NK-92 treated with Interleukin-12 subunit alpha and Interleukin-12 subunit beta, amount 100 ng/mL, for 24 hours (cell line): Measurements from ENCODE around the gene OSBPL6.
"Not testable (repeated sequence)": the region's sequence is repeated elsewhere in the genome, so short reads cannot be mapped to it uniquely, and the experiment has no call there.

Experiments
- DNase-seq: peaks from one replicate; lab custom pipeline; 2025; lab: John Stamatoyannopoulos, UW

Gene OSBPL6

DNA sequence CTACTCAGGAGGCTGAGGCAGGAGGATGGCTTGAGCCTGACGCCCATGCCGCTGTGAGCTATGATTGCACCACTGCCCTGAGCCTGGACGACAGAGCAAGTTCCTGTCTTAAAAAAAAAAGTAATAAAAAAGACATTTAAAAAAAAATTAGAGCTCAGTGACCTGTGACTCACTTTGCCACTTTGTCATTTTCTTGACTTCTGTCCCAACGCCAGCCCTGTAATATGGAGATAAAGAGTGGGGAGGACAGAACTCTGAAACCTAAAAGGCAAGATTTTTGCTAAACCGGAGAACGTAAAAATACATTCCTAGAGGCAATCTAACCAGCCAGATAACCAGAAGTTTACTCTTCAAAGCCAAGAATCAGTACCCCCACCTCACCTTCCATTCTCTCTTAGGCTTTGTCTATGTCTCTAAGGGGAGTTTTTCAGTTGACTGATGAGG lies 207.7 kb downstream of the OSBPL6 start:
- no peak for DNase-seq

DNA sequence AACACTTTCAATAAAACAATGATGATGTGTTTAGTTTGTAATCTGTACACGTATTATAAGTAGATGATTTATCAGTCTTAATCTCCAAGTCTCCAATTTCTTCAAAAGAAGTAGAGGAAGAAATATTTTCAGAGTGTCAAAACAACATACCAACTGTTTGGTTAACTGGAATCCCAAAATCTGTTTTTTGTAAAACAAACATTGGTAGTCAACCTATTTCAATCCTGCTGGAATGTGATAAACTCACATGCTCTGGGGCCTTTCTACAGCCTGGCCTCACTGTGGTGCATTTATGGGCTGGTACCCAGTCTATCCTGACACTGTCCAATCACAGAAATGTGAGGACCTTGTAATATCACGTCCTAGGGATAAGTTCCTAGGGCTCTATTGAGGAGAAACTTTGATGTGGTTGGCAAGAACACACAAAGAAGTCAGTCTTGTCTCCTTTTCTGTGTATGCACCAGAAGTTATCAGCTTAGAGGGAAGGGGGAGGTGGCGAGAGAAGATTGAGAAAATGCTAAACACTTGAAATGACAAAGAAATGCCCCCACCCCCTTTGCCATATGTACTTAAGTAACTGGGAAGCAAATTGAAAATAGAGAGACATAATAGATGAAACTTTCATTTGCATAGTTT lies 209.5 kb downstream of the OSBPL6 start:
- no peak for DNase-seq

DNA sequence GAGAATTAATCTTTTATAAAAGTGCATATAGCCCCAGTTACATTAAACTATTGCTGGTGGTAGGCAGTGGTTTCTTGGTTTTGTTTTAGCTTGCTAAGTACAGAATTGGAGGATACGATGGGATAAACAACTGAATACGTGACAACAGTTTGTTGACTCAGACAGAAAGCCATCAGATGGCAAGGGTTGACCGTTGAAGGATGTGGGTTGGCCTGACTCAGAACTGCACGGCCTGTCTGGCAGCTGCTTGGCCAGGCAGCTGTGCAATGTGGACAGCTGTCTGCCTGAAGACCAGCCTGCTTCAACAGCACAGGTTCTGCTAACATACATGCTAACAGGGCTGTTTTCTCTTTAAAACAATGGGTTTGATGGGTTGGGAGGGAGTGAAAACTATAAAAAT lies 210.1 kb downstream of the OSBPL6 start:
- DNase-seq: peak; percentile 52

DNA sequence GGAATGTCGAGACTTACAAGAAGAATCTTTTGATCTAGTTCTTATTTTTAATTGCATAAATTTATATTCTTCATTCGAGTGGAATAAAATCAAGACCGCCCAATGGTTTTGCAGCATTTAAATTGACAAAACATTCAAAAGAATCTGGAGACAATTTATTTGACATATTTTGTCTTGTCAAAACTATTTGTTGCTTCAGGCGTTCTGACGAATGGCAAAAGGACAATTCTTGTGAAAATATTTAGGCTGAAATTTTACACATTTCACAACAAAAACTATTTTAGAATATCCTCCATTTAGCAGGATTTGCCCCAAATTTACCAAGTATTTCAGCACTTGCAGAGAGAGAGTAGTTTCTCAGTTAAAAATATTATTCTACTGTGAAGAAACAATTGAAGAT lies 214.9 kb downstream of the OSBPL6 start:
- no peak for DNase-seq

DNA sequence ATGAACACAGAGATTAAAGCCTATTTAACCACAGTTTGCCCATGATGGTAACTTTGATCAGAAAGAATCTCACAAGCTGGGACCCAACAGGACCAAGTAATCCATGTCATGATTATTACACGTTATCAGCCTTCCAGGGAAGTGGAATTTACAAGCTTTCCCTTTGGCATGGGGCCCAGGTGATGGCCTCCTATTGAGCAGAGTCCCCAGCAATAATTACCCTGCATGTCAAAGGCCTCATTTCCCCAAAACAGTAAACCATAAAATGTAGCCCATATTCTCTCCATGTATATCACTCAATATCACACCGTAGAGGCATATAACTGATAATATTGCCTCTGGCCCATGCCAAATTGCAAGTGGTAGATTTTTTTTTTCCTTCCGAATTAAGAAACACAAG lies 217.7 kb downstream of the OSBPL6 start:
- no peak for DNase-seq

DNA sequence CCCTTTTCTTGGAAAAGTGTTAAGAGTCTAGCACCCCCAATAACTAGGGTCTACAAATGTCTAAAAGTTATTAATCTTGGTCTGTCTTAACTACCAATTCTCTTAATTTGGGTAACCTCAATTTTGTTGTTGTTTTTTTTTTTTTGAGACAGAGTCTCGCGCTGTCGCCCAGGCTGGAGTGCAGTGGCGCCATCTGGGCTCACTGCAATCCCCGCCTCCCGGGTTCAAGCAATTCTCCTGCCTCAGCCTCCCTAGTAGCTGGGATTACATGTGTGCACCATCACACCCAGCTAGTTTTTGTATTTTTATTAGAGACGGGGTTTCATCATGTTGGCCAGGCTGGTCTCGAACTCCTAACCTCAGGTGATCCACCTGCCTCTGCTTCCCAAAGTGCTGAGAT lies 218.1 kb downstream of the OSBPL6 start:
- DNase-seq: not testable (repeated sequence)

DNA sequence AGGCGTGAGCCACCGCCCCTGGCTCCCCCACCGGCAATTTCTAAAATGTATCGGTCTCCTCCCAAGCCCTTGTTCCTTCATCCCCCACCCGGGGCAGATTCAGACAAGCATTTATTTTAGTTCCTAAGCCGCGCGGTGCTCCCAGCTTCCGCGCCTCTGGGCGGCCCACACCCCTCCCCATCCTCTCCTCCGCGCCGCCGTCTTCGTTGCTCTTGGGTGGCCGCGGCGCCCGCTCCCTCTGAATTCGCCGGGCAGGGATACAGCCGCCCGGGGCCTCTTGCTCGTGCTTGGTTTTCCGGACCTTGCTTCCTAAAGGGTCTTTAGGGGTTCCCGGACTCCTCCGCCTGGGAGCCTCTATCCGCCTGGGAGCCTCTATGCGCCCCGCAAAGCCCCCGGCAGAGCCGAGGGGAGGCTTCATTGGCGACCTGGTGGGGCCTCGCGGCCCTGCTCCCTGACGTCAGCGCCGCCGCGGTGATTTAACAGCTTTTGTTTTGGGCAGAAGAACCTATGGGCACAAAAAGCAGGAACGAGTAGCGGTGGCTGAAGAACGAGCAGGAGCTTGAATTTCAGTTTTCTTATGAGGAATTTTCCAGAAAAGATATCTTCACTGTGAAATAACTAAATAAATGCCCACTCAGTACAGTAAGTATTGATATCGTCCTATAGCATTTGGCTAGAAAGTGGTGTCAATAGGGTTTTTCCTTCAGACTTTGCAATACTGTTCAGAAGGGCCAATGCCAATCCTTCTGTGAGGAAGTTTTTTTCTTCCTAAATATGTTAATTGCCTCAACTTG lies 219.4 kb downstream of the OSBPL6 start:
- peak; percentile 72 for DNase-seq

DNA sequence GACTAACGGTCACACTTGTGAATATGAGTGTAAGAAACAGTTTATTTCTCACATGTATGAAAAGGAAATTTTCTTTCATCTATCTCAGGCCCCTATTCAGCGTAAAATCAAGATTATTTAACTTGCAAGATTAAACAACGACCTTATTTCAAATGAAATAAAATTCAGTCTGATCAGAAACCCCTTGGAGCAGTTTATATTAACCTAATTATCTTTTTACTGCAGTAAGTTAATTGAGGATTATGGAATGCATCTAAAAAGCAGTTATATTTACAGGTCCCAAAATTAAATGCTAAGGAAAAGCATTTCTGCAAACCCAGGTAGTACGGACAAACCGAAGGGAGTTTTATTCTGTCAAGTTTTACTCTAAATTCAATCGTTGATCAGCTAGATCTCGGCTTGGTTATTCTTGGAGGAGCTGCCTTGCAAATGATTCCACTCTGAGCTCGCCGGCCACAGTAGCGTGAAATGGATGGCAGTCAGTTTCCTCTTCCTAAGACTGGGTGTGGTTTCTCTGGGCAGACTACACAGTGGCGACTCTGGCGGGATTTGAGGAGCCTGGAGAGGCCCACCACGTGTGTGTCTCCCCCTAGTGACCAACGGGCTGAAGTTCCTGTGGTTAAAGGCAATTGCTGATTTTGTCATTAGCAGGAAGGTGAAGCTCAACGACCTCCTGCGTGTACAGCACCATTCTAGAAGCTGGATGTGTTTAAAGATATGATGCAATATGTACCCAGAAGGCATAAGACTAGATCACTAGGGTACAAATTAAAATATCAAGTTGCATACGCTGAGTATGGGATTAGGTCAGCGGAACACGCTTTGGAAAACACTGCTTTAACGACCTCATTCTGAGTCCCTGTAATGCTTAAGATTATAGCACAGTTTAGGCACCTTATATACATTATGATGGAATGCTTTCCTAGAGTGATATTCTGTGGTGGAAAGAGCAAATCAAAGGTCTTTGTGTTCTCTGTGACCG lies 220.2 kb downstream of the OSBPL6 start:
- DNase-seq: peak; percentile 86

DNA sequence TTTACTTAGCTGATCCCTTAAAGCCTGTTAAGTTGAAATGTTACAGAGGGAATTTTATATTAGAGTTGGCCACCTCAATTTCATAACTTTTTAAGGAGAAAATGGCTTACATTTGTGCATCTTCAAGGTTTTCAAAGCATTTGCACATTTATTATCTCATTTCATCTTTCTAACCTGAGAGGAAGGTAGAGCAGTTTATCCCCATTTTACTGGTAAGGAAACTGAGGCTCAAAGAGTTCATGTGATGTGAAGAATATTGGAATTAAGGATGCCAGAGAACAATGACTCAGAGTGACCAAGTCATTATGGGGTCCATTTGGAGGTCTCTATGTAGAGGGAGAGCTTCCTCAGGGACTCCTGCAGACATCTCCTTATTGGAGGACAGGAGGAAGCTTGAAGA lies 221.7 kb downstream of the OSBPL6 start:
- no peak for DNase-seq

DNA sequence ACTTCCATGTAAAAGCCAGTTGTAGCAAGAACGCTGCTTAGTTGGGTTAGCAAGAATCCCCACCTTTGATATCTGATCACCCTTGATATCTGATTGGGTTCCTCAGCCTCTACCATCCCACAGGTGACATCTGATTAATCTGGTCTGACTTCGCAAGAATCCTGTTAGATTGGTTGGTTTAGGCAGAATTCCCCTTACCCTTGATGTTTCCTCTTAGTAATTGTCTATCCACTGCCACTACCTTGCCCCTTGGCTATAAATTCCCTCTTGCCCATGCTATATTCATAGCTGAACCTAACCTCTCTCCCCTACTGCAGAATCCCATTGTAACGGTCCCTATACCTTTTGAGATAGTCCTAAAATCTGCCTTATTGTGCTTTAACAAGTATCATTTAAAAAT lies 223.6 kb downstream of the OSBPL6 start:
- DNase-seq: no peak

DNA sequence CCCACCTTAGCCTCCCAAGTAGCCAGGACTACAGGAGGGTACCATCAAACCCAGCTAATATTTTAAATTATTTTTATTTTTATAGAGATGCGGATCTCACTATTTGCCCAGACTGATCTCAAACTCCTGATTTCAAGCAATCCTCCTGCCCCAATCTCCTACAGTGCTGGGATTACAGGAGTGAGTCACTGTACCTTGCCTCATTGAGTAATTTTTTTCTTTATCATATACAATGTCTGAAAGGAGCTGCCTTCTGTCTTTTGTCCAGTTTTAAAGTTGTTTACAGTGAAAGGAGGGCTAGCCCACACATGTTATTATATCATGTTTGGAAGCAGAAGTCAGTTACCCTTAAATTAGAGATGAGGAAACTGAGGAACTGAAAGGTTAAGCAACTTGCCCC lies 224.1 kb downstream of the OSBPL6 start:
- DNase-seq: no peak

DNA sequence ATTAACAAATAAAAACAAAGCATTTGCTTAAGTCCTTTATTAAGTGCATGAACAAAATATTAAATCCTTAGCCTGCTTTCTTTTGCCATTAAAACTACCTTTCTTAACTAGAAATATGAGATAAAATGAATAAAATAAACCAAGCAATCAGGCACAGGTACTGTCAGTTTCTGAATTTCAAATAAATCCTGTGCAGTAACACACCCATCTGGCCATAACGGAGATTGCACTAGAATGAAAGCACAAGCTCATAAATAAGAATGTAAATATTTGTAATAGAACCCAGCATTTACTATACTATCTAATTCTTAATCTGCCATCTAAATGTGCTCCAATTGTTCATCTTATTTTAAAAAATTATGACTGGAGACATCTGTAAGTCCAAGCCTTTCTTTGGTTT lies 224.8 kb downstream of the OSBPL6 start:
- no peak for DNase-seq

DNA sequence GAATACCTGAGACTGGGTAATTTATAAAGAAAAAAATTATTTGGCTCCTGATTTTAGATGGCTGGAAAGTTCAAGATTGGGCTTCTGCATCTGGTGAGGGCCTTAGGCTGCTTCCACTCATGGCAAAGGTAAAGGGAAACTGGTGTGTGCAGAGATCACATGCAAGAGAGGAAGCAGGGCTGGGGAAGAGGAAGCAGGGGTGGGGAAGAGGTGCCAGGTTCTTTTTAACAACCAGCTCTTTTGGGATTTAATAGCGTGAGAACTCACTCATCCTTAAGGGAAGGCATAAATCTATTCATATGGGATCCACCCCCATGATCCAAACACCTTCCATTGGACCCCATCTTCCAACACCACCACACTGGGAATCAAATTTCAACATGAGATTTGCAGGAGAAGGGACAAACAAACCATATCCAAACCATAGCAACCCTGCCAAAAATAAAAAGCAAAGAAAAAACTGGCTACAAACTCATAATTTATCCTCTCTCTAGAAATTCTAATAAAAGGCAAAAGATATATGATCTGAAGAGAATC lies 226.2 kb downstream of the OSBPL6 start:
- DNase-seq: no peak

DNA sequence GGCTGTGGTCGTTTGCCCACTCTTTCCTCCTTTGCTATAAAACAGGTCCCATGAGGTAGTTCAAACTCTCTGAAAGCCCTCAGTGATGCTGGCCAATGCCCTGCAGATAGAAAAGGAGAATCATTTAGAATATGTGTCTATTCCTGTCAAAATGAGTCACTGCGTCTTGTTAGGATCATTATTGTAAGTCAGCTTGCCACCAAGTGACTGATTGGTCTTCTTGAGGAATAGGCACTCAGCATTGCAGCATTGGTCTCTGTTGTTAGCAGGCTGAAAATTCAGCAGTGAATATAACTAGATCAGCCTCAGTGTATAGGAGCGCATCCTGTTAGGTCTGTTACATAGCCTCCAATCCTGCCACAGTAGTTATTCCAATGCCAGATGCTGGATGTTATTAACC lies 227.8 kb downstream of the OSBPL6 start:
- DNase-seq: no peak

DNA sequence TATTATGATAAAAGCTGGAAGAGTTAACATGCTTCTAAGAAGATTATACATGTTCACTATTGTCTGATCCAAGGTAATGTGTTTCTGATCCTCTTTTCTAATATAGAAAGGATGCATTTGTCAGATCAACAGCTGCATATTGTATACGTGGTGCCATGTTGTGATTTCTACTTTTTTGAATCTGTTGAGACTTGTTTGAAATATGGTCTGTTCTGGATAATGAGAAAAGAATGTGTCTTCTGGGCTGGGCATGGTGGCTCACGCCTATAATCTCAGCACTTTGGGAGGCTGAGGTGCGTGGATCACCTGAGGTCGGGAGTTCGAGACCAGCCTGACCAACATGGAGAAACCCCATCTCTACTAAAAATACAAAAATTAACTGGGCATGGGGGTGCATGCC lies 229.4 kb downstream of the OSBPL6 start:
- not testable (repeated sequence) for DNase-seq

DNA sequence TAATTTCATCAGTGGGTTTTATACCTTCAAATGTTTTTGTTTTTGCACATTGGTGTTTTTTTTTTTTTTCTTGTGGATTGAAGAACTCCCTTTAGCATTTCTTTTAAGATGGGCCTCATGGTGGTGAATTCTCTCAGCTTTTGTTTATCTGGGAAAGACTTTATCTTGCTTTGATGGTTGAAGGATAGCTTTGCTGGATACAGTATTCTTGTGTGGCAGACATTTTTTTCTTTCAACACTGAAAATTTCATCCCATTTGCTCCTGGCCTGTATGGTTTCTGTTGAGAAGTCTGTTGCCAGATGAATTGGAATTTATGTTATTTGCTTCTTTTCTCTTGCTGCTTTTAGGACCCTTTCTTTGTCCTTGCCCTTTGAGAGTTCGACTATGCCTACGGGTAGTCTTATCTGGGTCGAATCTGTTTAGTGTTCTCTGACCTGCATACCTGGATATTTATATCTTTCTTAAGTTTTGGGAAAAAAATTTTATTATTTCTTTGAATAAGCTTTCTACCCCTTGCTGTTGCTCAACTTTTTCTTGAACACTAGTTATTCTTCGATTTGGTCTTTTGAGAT lies 231.0 kb downstream of the OSBPL6 start:
- no peak for DNase-seq

DNA sequence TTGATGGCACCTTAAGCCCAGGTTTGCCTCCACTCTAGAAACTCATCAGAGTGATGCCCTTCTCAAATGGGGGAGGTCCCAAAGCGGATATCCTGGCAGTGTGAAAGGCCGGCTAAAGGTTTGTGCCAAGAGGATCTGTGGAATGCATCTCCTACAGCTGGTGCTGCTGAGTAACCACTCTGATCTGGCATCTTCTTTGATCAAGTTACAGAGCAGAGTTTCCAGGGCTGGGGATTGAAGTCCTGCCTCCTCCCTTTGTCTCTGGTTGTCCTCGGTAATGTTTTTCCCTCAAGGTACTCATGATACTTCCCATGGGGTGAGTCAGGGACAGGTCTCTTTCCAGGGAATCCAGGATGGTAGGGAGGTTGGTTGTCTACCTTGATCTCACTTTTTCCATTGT lies 232.1 kb downstream of the OSBPL6 start:
- no peak for DNase-seq

DNA sequence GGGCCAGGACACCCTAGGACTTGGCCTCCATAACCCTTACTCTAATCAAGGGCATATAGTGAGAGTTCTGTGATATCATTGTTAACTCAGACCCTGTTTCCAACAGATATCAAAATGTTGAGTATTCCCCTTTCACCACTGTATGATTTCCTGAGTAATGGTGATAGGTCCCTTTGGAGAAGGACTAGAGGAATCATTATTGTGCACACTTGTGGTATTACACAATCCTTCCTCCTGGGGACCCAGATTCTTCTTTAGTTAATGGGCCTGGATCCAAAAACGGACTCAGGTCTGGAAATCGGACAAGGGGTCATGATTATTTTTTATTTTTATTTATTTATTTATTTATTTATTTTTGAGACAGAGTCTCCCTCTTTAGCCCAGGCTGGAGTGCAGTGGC lies 233.1 kb downstream of the OSBPL6 start:
- DNase-seq: no peak

DNA sequence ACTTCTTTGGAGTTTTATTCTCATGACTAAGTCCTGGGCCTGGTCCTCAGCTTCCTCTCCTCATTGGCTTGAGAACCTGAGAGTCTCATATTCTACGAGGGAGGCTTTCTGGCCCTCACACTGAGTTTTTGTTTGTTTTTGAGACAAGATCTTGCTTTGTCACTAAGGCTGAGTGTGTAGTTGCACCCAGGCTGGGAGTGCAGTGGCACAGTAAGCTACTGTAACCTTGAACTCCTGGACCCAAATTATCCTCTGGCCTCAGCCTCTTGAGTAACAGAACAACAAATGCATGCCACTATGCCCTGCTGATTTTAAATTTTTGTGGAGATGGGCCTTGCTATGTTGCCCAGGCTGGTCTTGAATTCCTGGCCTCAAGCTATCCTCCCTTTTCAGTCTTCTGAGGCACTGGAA lies 234.1 kb downstream of the OSBPL6 start:
- no peak for DNase-seq

DNA sequence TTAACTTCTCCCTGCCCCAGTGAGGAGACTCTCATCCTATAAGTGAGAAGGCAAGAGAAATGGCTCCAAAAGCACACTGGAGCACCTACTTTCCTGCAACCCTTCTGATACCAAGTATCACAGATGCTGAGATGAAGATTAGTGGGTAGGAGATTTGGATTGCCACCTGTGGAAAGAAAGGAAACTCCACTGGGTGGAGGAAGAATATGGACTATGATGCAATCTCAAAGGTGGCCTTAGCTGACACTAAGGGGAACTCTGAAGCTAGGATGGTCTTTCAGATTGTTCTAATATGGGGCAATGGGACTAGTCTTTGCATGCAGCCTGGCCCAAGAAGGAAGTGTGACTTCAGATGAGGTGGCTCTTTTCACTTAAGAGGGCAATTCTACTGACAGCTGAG lies 235.0 kb downstream of the OSBPL6 start:
- no peak for DNase-seq

DNA sequence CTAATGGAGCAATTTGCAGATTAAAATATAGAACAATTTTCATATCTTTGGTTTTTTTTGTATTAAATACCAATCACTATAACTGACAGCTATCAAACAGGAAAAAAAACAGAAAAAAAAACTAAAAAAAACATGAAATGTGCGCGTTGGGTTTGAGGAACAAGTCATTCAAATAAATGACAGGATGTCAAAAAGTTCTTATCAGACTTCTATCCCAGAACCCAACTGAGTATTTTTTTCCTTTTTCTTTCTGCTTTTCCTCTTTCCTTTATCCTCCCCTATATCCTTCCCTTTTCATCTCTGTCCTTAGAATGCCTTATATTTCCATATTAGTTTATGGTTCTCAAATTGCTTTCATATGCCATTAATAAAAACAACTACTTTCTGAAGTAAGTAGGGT lies 242.3 kb downstream of the OSBPL6 start:
- no peak for DNase-seq

DNA sequence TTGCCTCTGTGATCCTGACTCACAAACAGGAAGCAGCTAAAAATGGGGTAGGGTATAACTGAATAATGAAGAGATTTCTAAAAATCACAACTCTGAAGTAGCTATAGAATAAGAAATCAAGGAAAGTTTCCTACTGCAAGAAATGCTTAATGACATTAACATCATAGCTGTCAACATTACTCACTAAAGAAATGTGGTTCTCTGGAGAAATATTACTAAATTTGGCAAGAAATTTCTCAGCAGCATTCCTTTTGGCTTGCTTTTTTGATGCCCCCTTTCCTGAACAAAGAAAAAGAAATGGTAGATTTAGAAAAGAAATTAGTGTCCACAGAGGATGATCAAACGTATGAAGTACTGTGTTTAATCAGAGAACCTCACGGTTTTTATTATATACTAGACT lies 247.1 kb downstream of the OSBPL6 start:
- DNase-seq: no peak
